Subcutaneous adipose tissue (tissue), 4 donors: ENCODE data around the gene HACL1. TPM values are rescaled to one million over a fixed set of nuclear protein-coding genes. Genes with fewer than 3 reads are reported as not detected.

Experiments
- CTCF ChIP-seq: fragments of 450-650 bp; IDR thresholded peaks from one replicate; pipeline ENCODE4 v1.5.1; 2016; ENCODE audit warnings: low read depth, mild to moderate bottlenecking, control low read depth, antibody characterized with exemption, moderate library complexity
- total RNA-seq, 4 donors: library from RNA; depleted of rRNA; stranded (reverse); fragments of >200 nt; gene quantifications; one replicate each; pipeline ENCODE4 v1.1.0, GENCODE V29; 2016

HACL1 gene
- total RNA-seq, 4 donors from 2014 or later: 27.1 to 45.8 (median 37.5) TPM

- no peak for TF ChIP-seq CTCF
Observed at GRCh38 chr3:15628967-15629366, 27.6 kb upstream of the HACL1 start.

DNA sequence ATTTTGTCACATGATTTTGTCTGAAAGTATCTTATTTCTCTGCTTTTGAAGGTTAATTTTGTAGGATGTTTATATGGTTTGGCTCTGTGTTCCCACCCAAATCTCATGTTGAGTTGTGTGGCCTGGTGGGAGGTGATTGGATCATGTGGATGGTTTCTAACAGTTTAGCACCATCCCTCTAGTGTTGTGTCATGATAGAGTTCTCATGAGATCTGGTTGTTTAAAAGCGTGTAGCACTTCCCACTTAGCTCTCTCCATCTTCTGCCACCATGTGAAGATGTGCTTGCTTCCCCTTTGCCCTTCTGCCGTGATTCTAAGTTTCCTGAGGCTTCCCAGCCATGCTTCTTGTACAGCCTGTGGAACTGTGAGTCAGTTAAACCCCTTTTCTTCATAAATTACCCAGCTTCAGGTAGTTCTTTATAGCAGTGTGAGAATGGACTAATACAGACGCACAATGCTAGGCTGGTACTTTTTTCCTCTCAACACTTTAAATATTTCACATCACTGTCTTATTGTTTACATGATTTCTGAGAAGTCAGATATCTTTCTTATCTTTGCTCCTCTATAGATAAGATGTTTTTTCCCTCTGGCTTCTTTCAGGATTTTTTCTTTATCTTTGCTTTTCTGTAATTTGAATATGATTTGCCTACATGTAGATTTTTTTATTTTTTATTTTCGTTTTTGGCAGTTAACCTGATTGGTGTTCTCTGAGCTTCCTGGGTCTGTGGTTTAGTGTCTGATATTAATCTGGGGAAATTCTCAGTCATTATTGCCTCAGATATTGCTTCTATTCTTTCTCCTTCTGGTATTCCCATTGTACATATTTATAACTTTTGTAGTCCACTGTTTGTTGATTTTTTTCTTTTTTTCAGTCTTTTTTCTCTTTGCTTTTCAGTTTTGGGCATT lies 22.4 kb upstream of the HACL1 start:
- TF ChIP-seq CTCF: no peak

DNA sequence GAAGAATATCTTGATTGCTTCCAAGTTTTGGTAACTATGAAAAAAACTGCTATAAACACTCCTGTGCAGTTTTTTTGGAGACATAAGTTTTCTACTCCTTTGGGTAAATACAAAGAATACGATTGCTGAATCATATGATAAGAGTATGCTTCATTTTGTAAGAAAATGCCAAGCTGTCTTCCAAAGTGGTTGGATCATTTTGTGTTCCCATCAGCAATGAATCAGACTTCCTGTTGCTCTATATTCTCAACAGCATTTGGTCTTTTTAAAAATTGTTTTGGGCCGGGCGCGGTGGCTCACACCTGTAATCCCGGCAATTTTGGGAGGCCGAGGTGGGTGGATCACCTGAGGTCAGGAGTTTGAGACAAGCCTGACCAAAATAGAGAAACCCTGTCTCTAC lies 14.7 kb upstream of the HACL1 start:
- TF ChIP-seq CTCF: no peak

DNA sequence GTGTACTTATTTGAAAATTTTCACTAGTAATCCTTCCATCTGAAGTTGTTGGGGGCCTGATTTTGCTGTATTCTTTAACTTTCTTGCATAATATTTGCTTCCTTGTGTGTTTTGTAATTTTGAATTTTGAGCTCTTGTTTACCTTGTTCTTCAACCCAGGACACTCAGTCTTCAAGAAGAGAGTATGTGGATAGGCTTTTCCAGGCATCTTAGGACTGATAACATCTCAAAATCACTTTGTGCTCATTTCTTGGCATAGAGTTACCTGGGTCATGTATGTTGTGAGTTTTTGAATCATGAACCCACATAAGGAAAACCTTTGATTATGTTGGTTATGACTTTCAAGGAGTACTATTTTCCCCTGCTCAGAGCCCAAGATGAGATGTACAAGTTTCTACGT lies 13.6 kb upstream of the HACL1 start:
- TF ChIP-seq CTCF: no peak

DNA sequence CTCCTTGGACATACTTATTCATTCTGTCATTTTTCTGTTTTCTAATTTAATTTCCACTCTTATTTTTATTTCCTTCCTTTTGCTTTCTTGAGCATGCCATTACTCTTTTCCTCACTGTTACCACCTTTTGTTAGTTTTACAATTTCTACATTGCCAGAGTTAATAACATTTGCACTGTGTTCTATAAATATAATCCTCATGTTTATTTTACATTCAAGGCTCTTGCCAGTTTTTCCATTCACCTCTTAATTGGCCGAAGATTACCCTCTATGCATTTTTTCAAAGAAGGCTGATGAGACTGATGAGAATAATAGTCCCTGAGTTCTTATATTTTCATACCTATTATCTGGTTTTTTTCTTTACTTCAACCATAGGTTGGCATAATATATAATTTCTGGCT lies 10.6 kb upstream of the HACL1 start:
- no peak for TF ChIP-seq CTCF

DNA sequence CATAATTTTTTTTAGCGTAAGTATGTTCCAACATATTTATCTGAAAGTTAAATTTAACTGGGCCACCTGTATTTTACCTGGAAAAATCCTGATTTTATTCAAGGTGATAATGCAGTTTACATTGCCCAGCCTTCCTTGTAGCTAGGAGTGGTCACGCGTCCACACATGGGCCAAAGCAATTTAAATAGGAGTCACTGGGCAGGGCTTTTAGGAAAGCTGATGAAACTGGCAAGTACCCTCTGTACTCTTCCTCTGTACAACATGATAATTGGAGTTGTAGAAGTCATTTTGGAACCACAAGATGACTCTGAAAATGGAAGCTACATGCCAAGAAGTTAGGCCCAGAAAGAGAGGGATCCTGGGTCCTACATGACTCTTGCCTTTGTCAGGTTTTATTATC lies 9.6 kb upstream of the HACL1 start:
- no peak for TF ChIP-seq CTCF

- no peak for TF ChIP-seq CTCF
Observed at GRCh38 chr3:15610082-15610759, 8.9 kb upstream of the HACL1 start.
